Testis (tissue), 2 donors: Measurements from ENCODE around the gene GRIK2.

Source experiments
- POLR2A ChIP-seq: fragments of 450-650 bp; IDR thresholded peaks from one replicate; pipeline ENCODE4 v1.6.1; 2017; ENCODE audit warnings: antibody characterized with exemption, mild to moderate bottlenecking, moderate library complexity
- TF ChIP-seq, protein P1 (sequence below), 3 experiments: fragments of 450-650 bp in 2 of 3; fragments of 200-600 bp in 1 of 3; sonication (generic) in 1 of 3; IDR thresholded peaks; one replicate each; pipeline ENCODE4 v1.5.1; 2016 to 2019; ENCODE audit warnings: antibody characterized with exemption in 3 of 3, mild to moderate bottlenecking in 2 of 3, moderate library complexity in 1 of 3

DNA sequence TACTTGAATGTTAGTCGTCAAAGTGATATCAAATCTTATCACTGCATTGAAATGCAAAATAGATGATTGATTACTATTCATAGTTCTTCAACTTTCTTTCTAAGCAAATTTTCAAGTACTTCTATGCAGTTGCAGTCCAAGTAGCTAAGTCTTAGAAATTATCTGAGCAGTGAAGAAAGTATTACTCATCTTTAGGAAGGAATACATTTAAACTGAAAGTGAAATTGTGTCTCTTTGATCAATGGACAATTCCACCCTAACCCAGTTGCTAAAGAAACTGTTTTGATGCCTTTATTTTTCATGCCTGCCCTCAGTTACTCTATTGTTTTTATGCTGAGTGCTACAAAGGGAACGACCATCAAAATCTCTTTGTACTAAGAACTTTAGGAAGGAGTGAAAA lies 337.4 kb downstream of the GRIK2 start:
- TF ChIP-seq, protein P1, sequence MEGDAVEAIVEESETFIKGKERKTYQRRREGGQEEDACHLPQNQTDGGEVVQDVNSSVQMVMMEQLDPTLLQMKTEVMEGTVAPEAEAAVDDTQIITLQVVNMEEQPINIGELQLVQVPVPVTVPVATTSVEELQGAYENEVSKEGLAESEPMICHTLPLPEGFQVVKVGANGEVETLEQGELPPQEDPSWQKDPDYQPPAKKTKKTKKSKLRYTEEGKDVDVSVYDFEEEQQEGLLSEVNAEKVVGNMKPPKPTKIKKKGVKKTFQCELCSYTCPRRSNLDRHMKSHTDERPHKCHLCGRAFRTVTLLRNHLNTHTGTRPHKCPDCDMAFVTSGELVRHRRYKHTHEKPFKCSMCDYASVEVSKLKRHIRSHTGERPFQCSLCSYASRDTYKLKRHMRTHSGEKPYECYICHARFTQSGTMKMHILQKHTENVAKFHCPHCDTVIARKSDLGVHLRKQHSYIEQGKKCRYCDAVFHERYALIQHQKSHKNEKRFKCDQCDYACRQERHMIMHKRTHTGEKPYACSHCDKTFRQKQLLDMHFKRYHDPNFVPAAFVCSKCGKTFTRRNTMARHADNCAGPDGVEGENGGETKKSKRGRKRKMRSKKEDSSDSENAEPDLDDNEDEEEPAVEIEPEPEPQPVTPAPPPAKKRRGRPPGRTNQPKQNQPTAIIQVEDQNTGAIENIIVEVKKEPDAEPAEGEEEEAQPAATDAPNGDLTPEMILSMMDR (IDR thresholded peaks at IDR 0.05) = no peak
- no peak for TF ChIP-seq POLR2A
